Gastroesophageal sphincter (tissue), 3 donors: ENCODE measurements around the gene LIN7C.

ENCODE experiments used
- EP300 ChIP-seq: sonication (generic); formaldehyde crosslinking; IDR thresholded peaks from one replicate; pipeline ENCODE4 v1.6.1; 2017; ENCODE audit warnings: antibody characterized with exemption, mild to moderate bottlenecking
- POLR2AphosphoS5 ChIP-seq: sonication (generic); formaldehyde crosslinking; IDR thresholded peaks from one replicate; pipeline ENCODE4 v1.6.1; 2017; ENCODE audit warnings: antibody characterized with exemption
- TF ChIP-seq, protein P1 (sequence below), 4 experiments: fragments of 200-600 bp in 2 of 4; fragments of 450-650 bp in 2 of 4; sonication (generic) in 1 of 4; IDR thresholded peaks; one replicate each; pipeline ENCODE4 v1.5.1; 2017 to 2019; ENCODE audit warnings: antibody characterized with exemption in 4 of 4, mild to moderate bottlenecking in 2 of 4, moderate library complexity in 2 of 4

DNA sequence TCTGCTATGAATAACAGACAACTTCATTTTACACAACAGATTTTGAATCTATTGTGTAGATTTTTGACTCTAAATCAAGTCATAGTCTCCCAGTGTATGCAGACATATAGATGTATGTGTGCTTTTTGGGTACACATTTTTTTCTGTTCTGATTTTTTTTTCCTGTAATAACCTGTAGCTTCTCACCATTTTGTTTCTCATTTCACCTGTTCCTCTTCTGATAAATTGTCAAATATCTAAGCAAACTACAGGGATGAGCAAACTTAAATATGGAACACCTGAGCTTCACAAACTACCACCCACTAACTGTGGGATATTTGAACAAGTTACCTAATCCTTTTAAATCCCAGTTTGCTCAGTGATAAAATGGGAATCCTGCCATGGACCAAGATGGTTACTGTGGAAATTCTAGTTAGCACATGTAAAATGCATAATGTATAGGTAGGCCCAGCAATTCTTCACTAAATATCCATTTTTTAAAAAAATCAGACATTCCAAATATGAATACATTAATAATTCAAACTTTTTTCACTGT, 49.7 kb downstream of the LIN7C start:
- TF ChIP-seq, protein P1, sequence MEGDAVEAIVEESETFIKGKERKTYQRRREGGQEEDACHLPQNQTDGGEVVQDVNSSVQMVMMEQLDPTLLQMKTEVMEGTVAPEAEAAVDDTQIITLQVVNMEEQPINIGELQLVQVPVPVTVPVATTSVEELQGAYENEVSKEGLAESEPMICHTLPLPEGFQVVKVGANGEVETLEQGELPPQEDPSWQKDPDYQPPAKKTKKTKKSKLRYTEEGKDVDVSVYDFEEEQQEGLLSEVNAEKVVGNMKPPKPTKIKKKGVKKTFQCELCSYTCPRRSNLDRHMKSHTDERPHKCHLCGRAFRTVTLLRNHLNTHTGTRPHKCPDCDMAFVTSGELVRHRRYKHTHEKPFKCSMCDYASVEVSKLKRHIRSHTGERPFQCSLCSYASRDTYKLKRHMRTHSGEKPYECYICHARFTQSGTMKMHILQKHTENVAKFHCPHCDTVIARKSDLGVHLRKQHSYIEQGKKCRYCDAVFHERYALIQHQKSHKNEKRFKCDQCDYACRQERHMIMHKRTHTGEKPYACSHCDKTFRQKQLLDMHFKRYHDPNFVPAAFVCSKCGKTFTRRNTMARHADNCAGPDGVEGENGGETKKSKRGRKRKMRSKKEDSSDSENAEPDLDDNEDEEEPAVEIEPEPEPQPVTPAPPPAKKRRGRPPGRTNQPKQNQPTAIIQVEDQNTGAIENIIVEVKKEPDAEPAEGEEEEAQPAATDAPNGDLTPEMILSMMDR (IDR thresholded peaks at IDR 0.05) = no peak
- TF ChIP-seq POLR2AphosphoS5 = no peak
- TF ChIP-seq EP300 = no peak
